Endothelial cell of umbilical vein (primary cell): ENCODE measurements around the gene USP25. TPM values are rescaled to one million over a fixed set of nuclear protein-coding genes. Genes with fewer than 3 reads are reported as not detected.

ENCODE experiments used
- BruUV-seq: library from RNA; stranded (reverse); fragments of 400-500 nt; replicated peaks from 2 replicates; lab custom pipeline; 2021; lab: Mats Ljungman, UMichigan
- CTCF ChIA-PET: fragments of 300-600, 350-600 bp; sonication (Branson Sonifier 250); formaldehyde crosslinking; loops from one replicate; lab custom pipeline; 2021; ENCODE audit warnings: antibody characterized with exemption, inconsistent platforms; lab: Charles Lee
- POLR2A ChIA-PET: fragments of 300-600, 350-600 bp; sonication (Branson Sonifier 250); formaldehyde crosslinking; loops from one replicate; lab custom pipeline; 2021; ENCODE audit warnings: antibody characterized with exemption, inconsistent platforms; lab: Charles Lee
- DNase-seq: peaks from one replicate; pipeline ENCODE4 v3.0.0-alpha.2; 2011; ENCODE audit warnings: low read depth, low spot score
- FAIRE-seq: peaks from 2 replicates; lab custom pipeline; 2011; peaks lifted over from hg19 to GRCh38; lab: Jason Lieb, UNC
- H2AFZ ChIP-seq: 2 replicates; pipeline ENCODE4 v1.6.0; 2012; ENCODE audit warnings: low read depth, low read length, control low read depth, inconsistent platforms
- H3K27ac ChIP-seq: 2 replicates; pipeline ENCODE4 v1.5.1; 2011; ENCODE audit warnings: low read depth, mild to moderate bottlenecking, control low read depth, low read length, moderate library complexity; ENCODE audit not compliant: insufficient read depth
- H3K27me3 ChIP-seq, 2 experiments: 2 replicates each; pipeline versions ENCODE4 v1.6.0 to v1.6.1; 2011; ENCODE audit warnings: low read length in 2 of 2, mixed read lengths in 1 of 2; ENCODE audit not compliant: control insufficient read depth in 2 of 2, insufficient read depth in 2 of 2
- H3K36me3 ChIP-seq, 2 experiments: 2 replicates in 1 of 2; 3 replicates in 1 of 2; pipeline ENCODE4 v1.5.1; 2011; ENCODE audit warnings: low read length in 2 of 2, mild to moderate bottlenecking in 1 of 2, moderate library complexity in 1 of 2; ENCODE audit not compliant: control insufficient read depth in 2 of 2, insufficient read depth in 2 of 2; ENCODE audit errors: extremely low read depth in 1 of 2
- H3K4me1 ChIP-seq: 3 replicates; pipeline ENCODE4 v1.5.1; 2011; ENCODE audit warnings: mild to moderate bottlenecking, low read length; ENCODE audit not compliant: control insufficient read depth, insufficient read depth; ENCODE audit errors: extremely low read depth
- H3K4me2 ChIP-seq: 2 replicates; pipeline ENCODE4 v1.6.1; 2011; ENCODE audit warnings: low read length, control low read depth, mixed read lengths; ENCODE audit not compliant: insufficient read depth
- H3K4me3 ChIP-seq, 3 experiments: fragments of 200-600 bp in 1 of 3; sonication (generic), shearing (Covaris generic) in 1 of 3; replicated peaks in 1 of 3; 2 replicates each; pipeline ENCODE4 v1.5.1; 2011 to 2016; ENCODE audit warnings: control low read depth in 3 of 3, low read length in 3 of 3, mild to moderate bottlenecking in 2 of 3, inconsistent platforms in 1 of 3, low read depth in 1 of 3, moderate library complexity in 1 of 3; ENCODE audit not compliant: insufficient read depth in 1 of 3
- H3K79me2 ChIP-seq: 2 replicates; pipeline ENCODE4 v1.6.0; 2012; ENCODE audit warnings: low read length, inconsistent platforms; ENCODE audit not compliant: control insufficient read depth, insufficient read depth
- H3K9ac ChIP-seq: replicated peaks from 2 replicates; pipeline ENCODE3; 2011; ENCODE audit warnings: low read length, control low read depth; ENCODE audit not compliant: insufficient read depth; ENCODE audit errors: extremely low read depth
- H3K9me1 ChIP-seq: replicated peaks from 3 replicates; pipeline ENCODE4 v1.6.0; 2011; ENCODE audit warnings: mild to moderate bottlenecking, low read length; ENCODE audit not compliant: control insufficient read depth, insufficient read depth; ENCODE audit errors: extremely low read depth
- H3K9me3 ChIP-seq: replicated peaks from 2 replicates; pipeline ENCODE4 v1.5.1; 2012; ENCODE audit warnings: low read length, inconsistent platforms; ENCODE audit not compliant: control insufficient read depth, insufficient read depth
- H4K20me1 ChIP-seq: replicated peaks from 2 replicates; pipeline ENCODE3; 2011; ENCODE audit warnings: mild to moderate bottlenecking, low read length; ENCODE audit not compliant: control insufficient read depth, insufficient read depth; ENCODE audit errors: extremely low read depth
- EZH2 ChIP-seq: IDR thresholded peaks from 2 replicates; pipeline ENCODE4 v1.6.1; 2012; ENCODE audit warnings: borderline replicate concordance, low read depth, mild to moderate bottlenecking, moderate library complexity, low read length, inconsistent platforms; ENCODE audit not compliant: severe bottlenecking
- FOS ChIP-seq: IDR thresholded peaks from 2 replicates; pipeline ENCODE4 v1.6.1; 2011; ENCODE audit warnings: mild to moderate bottlenecking, low read length, moderate library complexity, borderline replicate concordance; ENCODE audit not compliant: insufficient read depth
- GATA2 ChIP-seq: IDR thresholded peaks from 2 replicates; pipeline ENCODE4 v1.7.0; 2011; ENCODE audit warnings: low read depth, mild to moderate bottlenecking, moderate library complexity, mixed read lengths, low read length; ENCODE audit not compliant: insufficient read length, insufficient read depth
- JUN ChIP-seq: IDR thresholded peaks from 2 replicates; pipeline ENCODE4 v1.6.1; 2011; ENCODE audit warnings: borderline replicate concordance, low read depth; ENCODE audit not compliant: insufficient read length, insufficient read depth
- MYC ChIP-seq: IDR thresholded peaks from one replicate; pipeline ENCODE4 v1.6.1; 2011; ENCODE audit warnings: mild to moderate bottlenecking, low read depth, low read length
- POLR2A ChIP-seq: IDR thresholded peaks from 2 replicates; pipeline ENCODE4 v1.6.1; 2012; ENCODE audit warnings: low read depth, mild to moderate bottlenecking, control low read depth, low read length
- POLR2AphosphoS5 ChIP-seq: IDR thresholded peaks from 2 replicates; pipeline ENCODE4 v1.6.1; 2012; ENCODE audit warnings: low read depth, mild to moderate bottlenecking, control low read depth, low read length, moderate library complexity; ENCODE audit not compliant: insufficient read depth
- dilution Hi-C: fragments of 300-500 bp; cut with MboI; formaldehyde crosslinking; loops from one replicate; pipeline ENCODE4 v1.15.0; 2019; ENCODE audit warnings: low sequenced_read_pairs; ENCODE audit not compliant: extremely low pct_ligation_motif_present
- intact Hi-C: fragments of 100-400 bp; cut with micrococcal nuclease; formaldehyde crosslinking; loops from one replicate; pipeline ENCODE4 v1.10.0; 2022
- polyA plus RNA-seq, 4 experiments: library from polyadenylated mRNA; depleted of rRNA in 3 of 4; stranded (reverse) in 3 of 4; unstranded in 1 of 4; fragments of >200 nt; gene quantifications; 2 replicates each; pipeline versions ENCODE4 v1.2.1 to v1.2.3, GENCODE V29; 2011 to 2012; ENCODE audit warnings: missing spikeins in 1 of 4
- total RNA-seq: library from RNA; stranded (reverse); gene quantifications from 2 replicates; pipeline ENCODE4 v1.2.3, GENCODE V29; 2021
- TF ChIP-seq, protein P1 (sequence below): IDR thresholded peaks from 2 replicates; pipeline ENCODE4 v1.6.1; 2011; ENCODE audit not compliant: insufficient read depth, insufficient read length
- TF ChIP-seq, protein P2 (sequence below), 2 donors: IDR thresholded peaks; 1 replicate in 1 of 2; 2 replicates in 1 of 2; pipeline ENCODE4 v1.5.1; 2011; ENCODE audit warnings: low read length in 2 of 2, mild to moderate bottlenecking in 2 of 2, moderate library complexity in 2 of 2, control low read depth in 1 of 2, inconsistent platforms in 1 of 2, low read depth in 1 of 2; ENCODE audit not compliant: insufficient read depth in 1 of 2; ENCODE audit errors: extremely low read depth in 1 of 2

USP25 gene
- total and polyA plus RNA-seq, 2 donors (not counting 3 experiments of a cell fraction or from before 2014, with no cell fraction given) = 14.4 to 67.5 TPM

DNA sequence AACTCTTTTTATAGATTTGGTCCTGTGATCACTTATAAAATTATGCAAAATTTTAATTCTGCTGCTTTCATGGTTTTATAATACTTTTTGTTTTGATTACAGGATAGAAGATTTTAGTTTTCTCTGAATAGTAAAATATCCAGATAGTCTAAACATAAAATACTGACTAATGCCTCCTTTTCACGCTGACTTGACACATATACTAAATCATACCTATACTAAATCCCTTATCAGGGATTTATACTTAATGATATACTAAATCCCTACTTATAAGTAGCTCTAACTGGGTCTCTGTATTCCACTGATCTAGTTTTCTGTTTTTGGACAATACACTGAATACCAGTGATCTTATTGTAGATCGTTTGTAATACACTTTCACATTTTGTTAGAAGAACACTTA is 128.0 kb downstream of the USP25 start:
- H3K36me3 ChIP-seq = peaks cover 0 to 4% of the 10 kb centered on the region in 2 experiments
- TF ChIP-seq EZH2 (no peak), POLR2AphosphoS5 (no peak), FOS (no peak), GATA2 (no peak), JUN (no peak), POLR2A (no peak), MYC (no peak)
- TF ChIP-seq, protein P1, sequence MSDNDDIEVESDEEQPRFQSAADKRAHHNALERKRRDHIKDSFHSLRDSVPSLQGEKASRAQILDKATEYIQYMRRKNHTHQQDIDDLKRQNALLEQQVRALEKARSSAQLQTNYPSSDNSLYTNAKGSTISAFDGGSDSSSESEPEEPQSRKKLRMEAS = no peak
- TF ChIP-seq, protein P2, sequence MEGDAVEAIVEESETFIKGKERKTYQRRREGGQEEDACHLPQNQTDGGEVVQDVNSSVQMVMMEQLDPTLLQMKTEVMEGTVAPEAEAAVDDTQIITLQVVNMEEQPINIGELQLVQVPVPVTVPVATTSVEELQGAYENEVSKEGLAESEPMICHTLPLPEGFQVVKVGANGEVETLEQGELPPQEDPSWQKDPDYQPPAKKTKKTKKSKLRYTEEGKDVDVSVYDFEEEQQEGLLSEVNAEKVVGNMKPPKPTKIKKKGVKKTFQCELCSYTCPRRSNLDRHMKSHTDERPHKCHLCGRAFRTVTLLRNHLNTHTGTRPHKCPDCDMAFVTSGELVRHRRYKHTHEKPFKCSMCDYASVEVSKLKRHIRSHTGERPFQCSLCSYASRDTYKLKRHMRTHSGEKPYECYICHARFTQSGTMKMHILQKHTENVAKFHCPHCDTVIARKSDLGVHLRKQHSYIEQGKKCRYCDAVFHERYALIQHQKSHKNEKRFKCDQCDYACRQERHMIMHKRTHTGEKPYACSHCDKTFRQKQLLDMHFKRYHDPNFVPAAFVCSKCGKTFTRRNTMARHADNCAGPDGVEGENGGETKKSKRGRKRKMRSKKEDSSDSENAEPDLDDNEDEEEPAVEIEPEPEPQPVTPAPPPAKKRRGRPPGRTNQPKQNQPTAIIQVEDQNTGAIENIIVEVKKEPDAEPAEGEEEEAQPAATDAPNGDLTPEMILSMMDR (IDR thresholded peaks at IDR 0.05; ENCODE audit: extremely low read depth in 1 of 2, insufficient read depth in 1 of 2, low read depth in 1 of 2, low read length in 2 of 2) = no peak
- BruUV-seq = no TSS peak
- peak; percentile 42 for DNase-seq
- H2AFZ ChIP-seq = no peak overlapping the region
- H3K4me3 ChIP-seq = no peak overlapping the region
- H4K20me1 ChIP-seq = no peaks in the 10 kb centered on the region
- no peak overlapping the region for H3K9ac ChIP-seq
- H3K27me3 ChIP-seq = no peaks in the 10 kb centered on the region
- FAIRE-seq = no peak
- peaks cover 11% of the 10 kb centered on the region for H3K4me1 ChIP-seq
- no peak overlapping the region for H3K27ac ChIP-seq
- H3K79me2 ChIP-seq = peaks cover 6% of the 10 kb centered on the region
- CTCF ChIA-PET = no interaction called here
- peak overlapping the region; percentile 47 for H3K4me2 ChIP-seq
- H3K9me3 ChIP-seq = no peaks in the 10 kb centered on the region
- intact Hi-C loops = no loop called here
- no peaks in the 10 kb centered on the region for H3K9me1 ChIP-seq
- POLR2A ChIA-PET = no interaction called here
- dilution Hi-C loops = no loop called here
